Right lobe of liver (tissue), 4 donors: ENCODE results near the gene TSPO.

ENCODE experiments used
- CTCF ChIP-seq, 4 donors: fragments of 200-600 bp in 3 of 4; fragments of 450-650 bp in 1 of 4; IDR thresholded peaks; one replicate each; pipeline versions ENCODE4 v1.5.1 to v1.8.0; 2016 to 2022; ENCODE audit warnings: antibody characterized with exemption in 4 of 4, mild to moderate bottlenecking in 2 of 4
- POLR2A ChIP-seq: fragments of 450-650 bp; IDR thresholded peaks from one replicate; pipeline ENCODE4 v1.6.1; 2017; ENCODE audit warnings: antibody characterized with exemption, mild to moderate bottlenecking
- donor health status: DM: no; HTN: no; CAD: no.
- donor health status: DM: no; HTN: no; CAD: no.
- donor health status: DM: no; HTN: yes; CAD: no.

DNA sequence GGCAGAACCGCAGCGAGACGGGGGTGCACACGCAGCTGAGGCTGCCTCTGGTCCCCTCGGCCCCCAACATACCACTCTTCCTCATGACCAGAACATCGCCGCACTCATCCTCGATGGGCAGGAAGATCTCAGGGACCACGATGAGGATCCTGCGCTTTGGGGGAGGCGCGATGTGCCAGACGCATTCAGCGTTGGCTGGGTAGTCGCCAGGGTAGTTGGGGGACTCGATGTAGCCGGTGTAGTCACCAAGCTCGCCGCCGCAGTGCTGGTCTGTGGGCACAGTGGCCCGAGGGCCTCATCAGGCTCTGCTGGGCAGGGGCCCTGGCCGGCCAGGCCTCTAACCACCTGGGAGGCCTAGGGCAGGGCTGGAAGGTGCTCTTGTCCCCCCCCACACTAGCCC lies 58.6 kb downstream of the TSPO start:
- no peak for TF ChIP-seq CTCF (IDR thresholded peaks at IDR 0.05)
- no peak for TF ChIP-seq POLR2A
